GM18505 (cell line): ENCODE data around the gene DDX52.

Experiments used
- ATAC-seq: cut with Tn5 transposase; IDR thresholded peaks from one replicate; pipeline ENCODE4 v1.9.1; 2021; ENCODE audit not compliant: unreplicated experiment
- POLR2A ChIP-seq: IDR thresholded peaks from 4 replicates; pipeline ENCODE4 v1.6.1; 2011; ENCODE audit warnings: borderline replicate concordance; ENCODE audit not compliant: insufficient read depth, insufficient read length; ENCODE audit errors: extremely low read depth

The DDX52 gene

GRCh38 chr17:37671824-37672547 is 28.7 kb upstream of the DDX52 start:
- ATAC-seq = no peak
- TF ChIP-seq POLR2A = no peak

GRCh38 chr17:37671028-37671823 is 28.0 kb upstream of the DDX52 start:
- no peak for ATAC-seq

DNA sequence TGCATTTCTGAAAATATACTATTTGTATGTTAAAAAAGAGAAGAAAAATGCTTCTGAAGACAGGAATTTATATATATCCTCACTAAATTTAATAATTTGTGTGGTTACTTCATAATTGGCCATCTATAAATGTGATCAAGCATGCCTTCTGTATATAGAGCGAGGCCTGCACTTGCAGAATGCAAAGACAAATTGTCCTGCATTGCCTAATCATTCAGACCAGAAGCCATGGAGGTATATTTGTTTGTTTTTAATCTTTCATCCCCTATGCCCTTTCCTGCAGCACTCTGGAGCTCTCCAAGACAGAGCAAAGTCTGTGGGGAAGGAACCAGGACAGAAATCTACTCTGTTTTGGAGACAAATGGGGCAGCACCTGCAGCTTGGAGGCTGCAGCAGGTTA is 23.8 kb upstream of the DDX52 start:
- no peak for TF ChIP-seq POLR2A
- ATAC-seq = no peak

More at GRCh38 chr17:37671028-37671823, 28.0 kb upstream of the DDX52 start:
- TF ChIP-seq POLR2A = no peak

- no peak for ATAC-seq
Observed at GRCh38 chr17:37664214-37664613, 21.0 kb upstream of the DDX52 start.

DNA sequence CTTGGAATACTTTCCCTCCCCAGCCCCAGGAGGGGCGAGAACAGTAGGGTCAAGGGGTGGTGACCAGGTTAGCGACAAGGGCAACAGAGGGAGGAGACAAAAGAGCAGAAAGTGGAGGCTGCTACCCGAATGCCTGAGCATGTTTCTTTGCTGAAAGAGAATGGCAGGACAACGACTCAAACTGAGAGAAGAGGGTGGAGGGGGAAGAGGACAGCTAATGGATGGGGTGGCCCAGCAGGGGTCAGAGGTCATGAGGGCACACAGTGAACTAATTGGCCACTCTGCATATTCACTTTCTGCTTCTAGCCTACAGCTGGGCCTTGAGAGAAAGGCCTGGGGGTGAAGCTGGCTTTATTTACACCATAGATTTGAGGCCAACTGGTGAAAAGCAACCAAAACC is 19.1 kb upstream of the DDX52 start:
- no peak for TF ChIP-seq POLR2A

More at GRCh38 chr17:37664214-37664613, 21.0 kb upstream of the DDX52 start:
- TF ChIP-seq POLR2A = no peak

DNA sequence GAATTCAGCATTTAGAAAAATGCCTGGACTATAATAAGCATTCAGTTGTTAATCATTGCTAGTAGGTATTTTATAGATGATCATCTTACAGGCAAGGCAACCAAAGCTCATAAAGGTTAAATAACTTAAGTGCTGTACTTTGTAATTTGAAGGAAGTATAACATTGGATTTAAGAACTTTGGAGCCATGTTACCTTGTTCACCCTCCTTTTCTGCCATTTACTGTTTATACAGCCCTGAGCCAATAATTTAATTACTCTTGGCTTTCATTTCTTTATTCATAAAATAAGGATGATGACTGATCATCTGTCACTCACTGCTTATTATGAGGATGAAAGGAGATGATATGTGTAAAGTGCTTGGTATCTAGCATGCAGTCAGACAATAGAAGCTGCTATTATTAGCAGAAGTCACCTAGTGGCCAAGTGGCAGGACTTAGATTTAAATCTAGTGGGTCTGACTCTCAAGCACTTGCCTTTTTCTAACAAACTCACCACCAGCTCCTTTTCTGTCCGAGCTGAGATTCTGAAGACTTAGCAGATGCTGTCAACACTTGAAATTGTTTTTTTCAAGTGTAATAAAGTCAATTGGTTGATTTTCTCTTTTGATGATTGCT is 18.3 kb upstream of the DDX52 start:
- ATAC-seq = no peak
- TF ChIP-seq POLR2A = no peak

More for the DNA sequence above, 19.1 kb upstream of the DDX52 start:
- ATAC-seq = no peak

GRCh38 chr17:37659925-37660324 is 16.7 kb upstream of the DDX52 start:
- ATAC-seq = no peak
- no peak for TF ChIP-seq POLR2A

- no peak for ATAC-seq
- TF ChIP-seq POLR2A = no peak
Observed at GRCh38 chr17:37657202-37657601, 14.0 kb upstream of the DDX52 start.

DNA sequence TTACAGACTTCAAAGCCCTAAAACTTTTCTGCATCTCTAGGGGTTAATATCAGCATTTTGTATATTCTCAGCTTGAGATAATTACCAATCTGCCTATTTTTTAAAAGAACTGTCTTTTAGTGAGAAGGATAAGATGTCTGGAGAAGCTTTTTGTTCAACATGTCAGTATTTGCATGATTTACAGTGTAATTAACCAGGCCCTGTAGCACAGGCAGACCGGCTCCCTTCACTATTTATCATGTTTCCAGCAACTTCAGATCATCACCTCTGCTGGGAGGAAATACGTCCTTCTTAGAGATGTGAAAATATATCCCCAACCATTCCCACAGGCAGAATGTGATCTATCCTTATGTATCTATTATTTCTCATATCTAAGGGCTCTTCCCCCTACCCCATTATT is 8.6 kb upstream of the DDX52 start:
- no peak for TF ChIP-seq POLR2A
- ATAC-seq = no peak

DNA sequence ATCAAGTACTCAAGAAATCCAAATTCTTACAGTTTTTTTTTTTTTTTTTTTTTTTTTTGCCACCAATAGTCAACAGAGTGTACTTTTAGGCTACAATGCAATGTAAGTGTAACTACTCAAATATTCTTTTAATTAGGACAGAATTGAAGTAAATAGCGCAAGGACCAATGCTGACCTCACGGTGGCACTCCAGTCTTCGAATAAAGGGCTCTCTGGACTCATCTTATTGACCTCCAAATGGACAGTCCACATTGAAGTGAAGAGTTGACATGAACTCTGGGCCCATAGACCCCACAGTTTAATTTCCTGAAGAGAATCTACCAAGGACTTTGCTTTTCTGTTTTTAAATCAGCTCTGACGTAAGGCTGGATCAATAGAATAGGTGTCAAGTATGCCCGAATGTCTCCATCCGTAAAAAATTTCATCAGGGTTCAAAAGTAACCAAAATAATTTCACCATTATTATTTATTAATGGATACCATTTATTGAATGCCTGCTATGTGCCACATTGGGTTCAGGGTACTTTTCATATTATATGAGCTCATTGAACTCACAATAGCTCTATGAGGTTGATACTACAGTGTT is 7.3 kb upstream of the DDX52 start:
- ATAC-seq = no peak
- no peak for TF ChIP-seq POLR2A

DNA sequence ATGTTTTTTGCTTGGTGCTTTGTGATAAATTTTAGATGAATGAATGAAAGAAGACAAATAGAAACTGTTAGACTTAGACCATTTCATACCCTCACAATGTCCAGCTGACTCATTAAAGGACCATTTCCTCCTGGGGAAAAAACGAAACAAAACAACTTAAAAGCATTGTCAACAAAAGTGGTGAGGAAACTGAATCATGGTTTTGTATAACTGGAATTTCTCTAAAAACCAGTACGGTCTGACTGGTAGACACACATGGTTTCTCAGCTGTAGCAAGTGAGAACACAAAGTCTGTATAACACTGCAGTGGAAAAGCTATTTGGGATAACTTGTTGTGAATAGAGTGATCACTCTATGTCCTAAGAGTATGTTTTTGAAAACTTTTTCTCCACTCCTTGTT is 5.3 kb upstream of the DDX52 start:
- TF ChIP-seq POLR2A = no peak
- ATAC-seq = no peak

- no peak for TF ChIP-seq POLR2A
- no peak for ATAC-seq
Observed at GRCh38 chr17:37647856-37648255, 4.6 kb upstream of the DDX52 start.

DNA sequence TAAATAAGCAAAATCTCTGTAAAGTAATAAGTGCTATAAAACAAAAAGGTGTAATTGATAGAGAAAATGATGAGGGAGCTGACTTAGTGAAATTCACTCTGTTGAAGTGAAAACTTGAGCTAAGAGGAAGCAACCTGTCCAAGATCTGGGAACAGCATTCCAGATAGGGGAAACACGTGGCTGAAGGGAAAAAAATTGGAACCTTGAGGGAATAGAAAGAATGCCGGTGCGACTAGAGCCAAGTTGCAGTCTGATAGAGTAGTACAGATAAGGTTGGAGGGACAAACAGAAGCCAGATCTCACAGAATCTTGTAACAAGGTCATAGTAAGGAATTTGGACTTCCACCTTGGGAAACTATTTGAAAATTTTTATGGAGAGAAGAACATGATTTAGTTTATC is 623 bp upstream of the DDX52 start:
- no peak for ATAC-seq
- no peak for TF ChIP-seq POLR2A
